Fibroblast of lung (primary cell): ENCODE results near the gene KRT82.

Experiments
- EZH2 ChIP-seq: IDR thresholded peaks from 2 replicates; pipeline ENCODE4 v1.5.1; 2012; ENCODE audit warnings: low read length, control low read depth, mild to moderate bottlenecking; ENCODE audit errors: missing control alignments
- TF ChIP-seq, protein P1 (sequence below), 2 donors: IDR thresholded peaks in 1 of 2; conservative IDR thresholded peaks in 1 of 2; 1 replicate in 1 of 2; 2 replicates in 1 of 2; pipeline ENCODE4 v1.5.1; 2011 to 2012; ENCODE audit warnings: low read length in 2 of 2, control low read depth in 1 of 2, inconsistent platforms in 1 of 2, low read depth in 1 of 2, mild to moderate bottlenecking in 1 of 2

DNA sequence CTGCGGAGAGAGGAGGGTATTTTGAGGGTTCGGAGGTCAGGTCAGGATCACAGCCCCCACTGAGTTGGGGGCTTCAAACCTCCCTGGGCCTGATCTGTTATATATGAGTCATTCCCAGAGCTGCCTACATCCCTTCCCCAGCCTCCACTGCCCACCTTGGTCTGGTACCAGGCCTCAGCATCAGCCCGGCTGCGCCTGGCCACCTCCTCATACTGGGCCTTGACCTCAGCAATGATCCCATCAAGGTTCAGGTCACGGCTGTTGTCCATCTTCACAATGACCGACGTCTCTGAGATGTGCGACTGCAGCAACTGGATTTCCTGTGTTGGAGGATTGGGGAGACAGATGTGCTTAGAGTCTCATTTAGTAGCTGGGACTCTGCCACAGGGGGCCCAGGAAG lies 24.9 kb downstream of the KRT82 start:
- TF ChIP-seq, protein P1, sequence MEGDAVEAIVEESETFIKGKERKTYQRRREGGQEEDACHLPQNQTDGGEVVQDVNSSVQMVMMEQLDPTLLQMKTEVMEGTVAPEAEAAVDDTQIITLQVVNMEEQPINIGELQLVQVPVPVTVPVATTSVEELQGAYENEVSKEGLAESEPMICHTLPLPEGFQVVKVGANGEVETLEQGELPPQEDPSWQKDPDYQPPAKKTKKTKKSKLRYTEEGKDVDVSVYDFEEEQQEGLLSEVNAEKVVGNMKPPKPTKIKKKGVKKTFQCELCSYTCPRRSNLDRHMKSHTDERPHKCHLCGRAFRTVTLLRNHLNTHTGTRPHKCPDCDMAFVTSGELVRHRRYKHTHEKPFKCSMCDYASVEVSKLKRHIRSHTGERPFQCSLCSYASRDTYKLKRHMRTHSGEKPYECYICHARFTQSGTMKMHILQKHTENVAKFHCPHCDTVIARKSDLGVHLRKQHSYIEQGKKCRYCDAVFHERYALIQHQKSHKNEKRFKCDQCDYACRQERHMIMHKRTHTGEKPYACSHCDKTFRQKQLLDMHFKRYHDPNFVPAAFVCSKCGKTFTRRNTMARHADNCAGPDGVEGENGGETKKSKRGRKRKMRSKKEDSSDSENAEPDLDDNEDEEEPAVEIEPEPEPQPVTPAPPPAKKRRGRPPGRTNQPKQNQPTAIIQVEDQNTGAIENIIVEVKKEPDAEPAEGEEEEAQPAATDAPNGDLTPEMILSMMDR (conservative IDR thresholded peaks at IDR 0.05 in 1 of 2, IDR thresholded peaks at IDR 0.05 in 1 of 2; ENCODE audit: low read depth in 1 of 2, low read length in 2 of 2) = no peak
- TF ChIP-seq EZH2 = no peak
